ENCODE results near the gene SLAMF1.

SLAMF1 gene

DNA sequence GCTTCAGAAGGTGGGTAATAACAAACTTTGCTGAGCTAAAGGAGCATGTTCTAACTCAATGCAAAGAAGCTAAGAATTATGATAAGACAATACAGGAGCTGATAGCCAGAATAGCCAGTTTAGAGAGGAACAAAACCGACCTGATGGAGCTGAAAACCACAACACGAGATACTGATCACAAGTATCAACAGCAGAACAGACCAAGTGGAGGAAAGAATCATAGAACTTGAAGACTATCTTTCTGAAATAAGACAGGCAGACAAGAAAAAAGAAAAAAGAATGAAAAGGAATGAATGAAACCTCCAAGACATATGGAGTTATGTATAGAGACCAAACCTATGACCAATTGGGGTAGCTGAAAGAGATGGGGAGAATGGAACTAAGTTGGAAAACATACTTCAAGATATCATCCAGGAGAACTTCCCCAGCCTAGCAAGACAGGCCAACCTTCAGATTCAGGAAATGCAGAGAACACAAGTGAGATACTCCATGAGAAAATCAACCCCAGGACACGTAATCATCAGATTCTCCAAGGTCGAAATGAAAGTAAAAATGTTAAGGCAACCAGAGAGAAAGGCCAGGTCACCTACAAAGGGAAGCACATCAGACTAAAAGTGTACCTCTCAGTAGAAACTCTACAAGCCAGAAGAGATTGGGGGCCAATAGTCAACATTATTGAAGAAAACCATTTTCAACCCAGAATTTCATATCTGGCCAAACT is 88.0 kb downstream of the SLAMF1 start:
- no peak for DNase-seq
